Left lung (tissue), 10 donors: Measurements from ENCODE around the gene GADL1. TPM values are rescaled to one million over a fixed set of nuclear protein-coding genes. Genes with fewer than 3 reads are reported as not detected.

ENCODE experiments used
- ATAC-seq: fragments of 200-7000 bp; cut with Tn5 transposase; one replicate; pipeline ENCODE4 v1.9.1; 2020; ENCODE audit warnings: moderate library complexity
- DNase-seq, 4 donors: peaks; one replicate each; pipeline ENCODE4 v3.0.0-alpha.2; 2013 to 2020
- H3K27ac ChIP-seq, 2 donors: fragments of 200-600 bp; sonication (generic) in 1 of 2; one replicate each; pipeline versions ENCODE4 v1.5.0 to v1.8.0; 2020 to 2021
- H3K27me3 ChIP-seq, 2 donors: fragments of 200-600 bp; sonication (generic) in 1 of 2; one replicate each; pipeline versions ENCODE4 v1.5.0 to v1.8.0; 2020 to 2021
- H3K36me3 ChIP-seq, 2 donors: fragments of 200-600 bp; sonication (generic) in 1 of 2; one replicate each; pipeline versions ENCODE4 v1.5.0 to v1.8.0; 2020 to 2021
- H3K4me1 ChIP-seq, 2 donors: fragments of 200-600 bp; one replicate each; pipeline ENCODE4 v1.8.0; 2021
- H3K4me3 ChIP-seq, 2 donors: fragments of 200-600 bp; sonication (generic) in 1 of 2; one replicate each; pipeline versions ENCODE4 v1.5.0 to v1.8.0; 2020 to 2021; ENCODE audit warnings: mild to moderate bottlenecking in 1 of 2
- H3K9me3 ChIP-seq, 2 donors: fragments of 200-600 bp; sonication (generic) in 1 of 2; one replicate each; pipeline versions ENCODE4 v1.5.0 to v1.8.0; 2020 to 2021
- CTCF ChIP-seq, 2 donors: fragments of 200-600 bp; sonication (generic) in 1 of 2; IDR thresholded peaks; one replicate each; pipeline versions ENCODE4 v1.5.0 to v1.8.0; 2021; ENCODE audit warnings: antibody characterized with exemption in 2 of 2
- intact Hi-C, 2 donors: fragments of 100-400 bp; cut with DNase I; formaldehyde crosslinking; loops; one replicate each; pipeline versions ENCODE4 v1.11.2 to v1.14.2; 2022
- polyA plus RNA-seq, 6 donors: library from polyadenylated mRNA; unstranded; fragments of 120-200 nt; gene quantifications; one replicate each; pipeline ENCODE4 v1.2.1, GENCODE V29; 2013; ENCODE audit not compliant: insufficient read length in 6 of 6
- total RNA-seq, 2 donors: library from RNA; stranded (reverse); fragmentation: NEBNext Ultra II Directional; extraction: Animal tissue kit (Norgen Biotek cat#: 25700); gene quantifications; one replicate each; pipeline ENCODE4 v1.2.1, GENCODE V29; 2021
- donor health status: DM: no; HTN: yes; CAD: no.
- donor health status: DM: no; HTN: no; CAD: no.

The GADL1 gene
- total and polyA plus RNA-seq, 8 donors, result 0.10 to 2.5 (median 0.79) TPM; not detected in 1

GRCh38 chr3:30919564-30919963 lies 25.1 kb upstream of the GADL1 start:
- ATAC-seq, result no peak

GRCh38 chr3:30918761-30919160 lies 24.3 kb upstream of the GADL1 start:
- intact Hi-C loops, result no loop called here
- H3K4me1 ChIP-seq, result no peaks in the 10 kb centered on the region
- ATAC-seq (no peak), DNase-seq (no peak)
- no peak overlapping the region for H3K27ac ChIP-seq
- H3K27me3 ChIP-seq, result no peaks in the 10 kb centered on the region
- H3K9me3 ChIP-seq, result peaks cover 0 to 8% of the 10 kb centered on the region in 2 donors
- TF ChIP-seq CTCF (IDR thresholded peaks at IDR 0.05), result no peak
- H3K36me3 ChIP-seq, result no peaks in the 10 kb centered on the region
- no peak overlapping the region for H3K4me3 ChIP-seq

More at GRCh38 chr3:30919564-30919963, 25.1 kb upstream of the GADL1 start:
- Histone ChIP-seq H3K27me3 (no peaks in the 10 kb centered on the region), H3K9me3 (peaks cover 0 to 8% of the 10 kb centered on the region in 2 donors), H3K27ac (no peak overlapping the region), H3K36me3 (no peaks in the 10 kb centered on the region), H3K4me3 (no peak overlapping the region), H3K4me1 (no peaks in the 10 kb centered on the region)
- no peak for DNase-seq
- no peak for TF ChIP-seq CTCF (IDR thresholded peaks at IDR 0.05)
- intact Hi-C loops, result no loop called here

- intact Hi-C loops, result no loop called here
Measured at GRCh38 chr3:30915782-30916181, 21.3 kb upstream of the GADL1 start.

GRCh38 chr3:30914696-30915095 lies 20.2 kb upstream of the GADL1 start:
- ATAC-seq (no peak), DNase-seq (no peak)
- no peak for TF ChIP-seq CTCF (IDR thresholded peaks at IDR 0.05)
- Histone ChIP-seq H3K9me3 (no peaks in the 10 kb centered on the region), H3K4me3 (no peak overlapping the region), H3K27ac (no peak overlapping the region), H3K36me3 (no peaks in the 10 kb centered on the region), H3K27me3 (no peaks in the 10 kb centered on the region), H3K4me1 (no peaks in the 10 kb centered on the region)
- intact Hi-C loops, result no loop called here

More at GRCh38 chr3:30915782-30916181, 21.3 kb upstream of the GADL1 start:
- Histone ChIP-seq H3K9me3 (peaks cover 0 to 8% of the 10 kb centered on the region in 2 donors), H3K27me3 (no peaks in the 10 kb centered on the region), H3K4me3 (no peak overlapping the region), H3K4me1 (no peaks in the 10 kb centered on the region), H3K27ac (no peak overlapping the region), H3K36me3 (no peaks in the 10 kb centered on the region)
- ATAC-seq, result no peak
- TF ChIP-seq CTCF (IDR thresholded peaks at IDR 0.05), result no peak
- DNase-seq, result no peak

- intact Hi-C loops, result no loop called here
- no peak for ATAC-seq
Measured at GRCh38 chr3:30913176-30913575, 18.7 kb upstream of the GADL1 start.

More at GRCh38 chr3:30913176-30913575, 18.7 kb upstream of the GADL1 start:
- H3K27ac ChIP-seq, result no peak overlapping the region
- no peaks in the 10 kb centered on the region for H3K36me3 ChIP-seq
- TF ChIP-seq CTCF (IDR thresholded peaks at IDR 0.05), result no peak
- H3K27me3 ChIP-seq, result no peaks in the 10 kb centered on the region
- no peaks in the 10 kb centered on the region for H3K9me3 ChIP-seq
- no peak for DNase-seq
- no peaks in the 10 kb centered on the region for H3K4me1 ChIP-seq
- H3K4me3 ChIP-seq, result no peak overlapping the region
